Testis (tissue), 2 donors: ENCODE measurements around the gene NFU1.

Source experiments
- CTCF ChIP-seq, 3 experiments: fragments of 450-650 bp in 2 of 3; fragments of 200-600 bp in 1 of 3; sonication (generic) in 1 of 3; IDR thresholded peaks; one replicate each; pipeline ENCODE4 v1.5.1; 2016 to 2019; ENCODE audit warnings: antibody characterized with exemption in 3 of 3, mild to moderate bottlenecking in 2 of 3, moderate library complexity in 1 of 3
- POLR2A ChIP-seq: fragments of 450-650 bp; IDR thresholded peaks from one replicate; pipeline ENCODE4 v1.6.1; 2017; ENCODE audit warnings: antibody characterized with exemption, mild to moderate bottlenecking, moderate library complexity

- TF ChIP-seq CTCF (IDR thresholded peaks at IDR 0.05) (peak; percentile 59 to 80 (median 77)), POLR2A (peak; percentile 69)
Measured at GRCh38 chr2:69436938-69437750, at the start of gene NFU1.
